Loucy (cell line): ENCODE results near the gene THOC6.

Experiments used
- H2AFZ ChIP-seq: fragments of 200-600 bp; sonication (generic); 2 replicates; pipeline ENCODE4 v1.6.0; 2016; ENCODE audit warnings: antibody characterized with exemption, mild to moderate bottlenecking, low read length, moderate library complexity
- H3F3A ChIP-seq: fragments of 200-600 bp; 2 replicates; pipeline ENCODE4 v1.6.0; 2016; ENCODE audit warnings: antibody characterized with exemption, low read depth, mild to moderate bottlenecking
- H3K27me3 ChIP-seq: fragments of 200-600 bp; sonication (generic); 2 replicates; pipeline ENCODE4 v1.6.1; 2014; ENCODE audit warnings: low read length, mild to moderate bottlenecking; ENCODE audit not compliant: insufficient read depth, poor library complexity, severe bottlenecking
- H3K36me3 ChIP-seq: fragments of 200-600 bp; sonication (generic); 2 replicates; pipeline ENCODE4 v1.6.1; 2016; ENCODE audit warnings: low read length; ENCODE audit not compliant: insufficient read depth
- H3K4me1 ChIP-seq: fragments of 200-600 bp; sonication (generic); 2 replicates; pipeline ENCODE4 v1.5.1; 2014; ENCODE audit warnings: low read length, mild to moderate bottlenecking; ENCODE audit not compliant: insufficient read depth, poor library complexity, severe bottlenecking
- H3K4me2 ChIP-seq: fragments of 200-600 bp; sonication (generic); 2 replicates; pipeline ENCODE4 v1.6.0; 2014; ENCODE audit warnings: antibody characterized with exemption, low read length, low read depth, mild to moderate bottlenecking; ENCODE audit not compliant: poor library complexity, severe bottlenecking
- H3K4me3 ChIP-seq: fragments of 200-600 bp; sonication (generic); 2 replicates; pipeline ENCODE4 v1.5.1; 2014; ENCODE audit warnings: low read length, mild to moderate bottlenecking, mixed read lengths; ENCODE audit not compliant: poor library complexity, severe bottlenecking
- H3K79me2 ChIP-seq: fragments of 200-600 bp; sonication (generic); 2 replicates; pipeline ENCODE4 v1.6.1; 2014; ENCODE audit warnings: low read length; ENCODE audit not compliant: insufficient read depth
- H3K9ac ChIP-seq: fragments of 200-600 bp; sonication (generic); 2 replicates; pipeline ENCODE4 v1.6.0; 2014; ENCODE audit warnings: mild to moderate bottlenecking, low read depth, low read length, moderate library complexity; ENCODE audit not compliant: poor library complexity, severe bottlenecking
- H3K9me2 ChIP-seq: fragments of 200-600 bp; sonication (generic); replicated peaks from 2 replicates; pipeline ENCODE4 v1.6.1; 2016; ENCODE audit warnings: low read depth, low read length, mixed read lengths
- H3K9me3 ChIP-seq: fragments of 200-600 bp; sonication (generic); 2 replicates; pipeline ENCODE4 v1.6.1; 2014; ENCODE audit warnings: mild to moderate bottlenecking, antibody characterized with exemption, low read length, low read depth; ENCODE audit not compliant: insufficient read depth
- H4K20me1 ChIP-seq: fragments of 200-600 bp; sonication (generic); 2 replicates; pipeline ENCODE4 v1.6.0; 2014; ENCODE audit warnings: antibody characterized with exemption, low read length, mild to moderate bottlenecking; ENCODE audit not compliant: insufficient read depth, poor library complexity, severe bottlenecking
- EZH2phosphoT487 ChIP-seq: fragments of 200-600 bp; IDR thresholded peaks from 2 replicates; pipeline ENCODE4 v1.6.1; 2018; ENCODE audit warnings: antibody characterized with exemption, mild to moderate bottlenecking, moderate library complexity, borderline replicate concordance
- TF ChIP-seq, protein P1 (sequence below): fragments of 200-600 bp; sonication (generic); conservative IDR thresholded peaks from 2 replicates; pipeline ENCODE4 v1.5.1; 2014; ENCODE audit warnings: mild to moderate bottlenecking, antibody characterized with exemption, low read length

THOC6 gene

DNA sequence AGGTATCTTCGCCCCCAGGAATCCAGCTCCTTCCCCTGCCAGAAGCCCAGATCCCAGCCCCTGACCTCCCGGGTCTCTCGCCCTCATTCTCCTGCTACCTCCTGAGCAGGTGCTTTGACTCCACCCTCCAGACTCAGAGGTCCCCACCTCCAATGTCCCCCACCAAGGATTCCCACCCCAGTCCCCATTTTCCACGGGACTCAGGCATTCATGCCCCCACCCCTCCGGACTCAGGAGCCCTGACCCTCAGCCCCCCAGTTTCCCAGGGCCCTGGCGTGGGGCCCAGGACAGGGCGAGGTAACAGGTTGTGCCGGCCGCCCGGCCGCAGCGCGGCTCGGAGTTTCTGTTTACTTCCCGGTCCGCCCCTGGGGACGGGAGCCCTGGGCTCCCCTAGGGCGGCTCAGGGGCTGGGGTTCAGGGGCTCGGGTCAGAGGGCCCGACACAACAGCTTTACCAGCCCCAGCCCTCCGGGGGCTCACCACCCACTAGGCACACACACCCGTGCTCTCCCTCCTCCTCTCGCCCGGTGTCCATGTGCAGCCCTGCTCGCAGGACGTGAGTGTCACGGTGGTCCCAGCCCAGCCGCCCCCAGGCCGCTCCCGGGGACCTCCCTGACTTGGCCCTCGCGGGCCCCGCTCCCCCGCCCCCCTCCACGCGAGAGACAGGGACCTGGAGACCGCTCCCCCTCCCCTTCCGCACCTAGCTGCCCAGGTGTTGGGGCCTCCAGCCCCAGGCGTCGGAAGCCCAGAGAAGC is 12.3 kb downstream of the THOC6 start:
- H3K9me2 ChIP-seq = no peaks in the 10 kb centered on the region
- H3K4me1 ChIP-seq = no peaks in the 10 kb centered on the region

DNA sequence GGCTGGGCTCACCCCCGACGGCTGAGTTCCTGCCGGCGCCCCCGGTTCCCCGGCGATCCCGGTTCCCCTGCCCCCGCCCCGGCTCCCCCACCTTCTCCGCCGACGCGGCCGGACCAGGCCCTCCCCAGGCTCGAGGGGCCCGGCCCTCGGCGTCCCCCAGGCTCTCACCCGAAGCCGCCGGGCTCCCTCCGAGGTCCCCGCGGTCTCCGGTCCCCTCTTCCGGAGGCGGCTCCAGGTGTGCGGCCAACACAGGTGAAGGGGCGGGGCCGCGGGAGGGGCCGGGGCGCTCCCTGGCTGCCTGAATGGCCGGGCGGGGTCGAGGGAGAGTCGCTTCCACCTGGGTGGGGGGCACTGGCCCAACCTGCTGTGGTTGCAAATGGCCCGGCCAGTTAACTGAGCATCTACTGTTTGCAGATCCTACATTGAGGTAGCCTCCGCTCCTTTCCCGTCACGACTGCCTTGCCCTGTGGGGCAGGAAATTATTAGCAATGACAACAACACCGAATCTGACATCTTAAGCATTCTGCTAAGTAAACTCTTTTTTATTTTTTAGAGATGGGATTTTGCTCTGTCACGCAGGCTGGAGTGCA is 13.0 kb downstream of the THOC6 start, which contains the start of gene BICDL2:
TSS of gene BICDL2 (minus strand) at position 219 of the 590 bp plus-strand sequence. CDS start 1,448 bp downstream, outside the sequence.
- Histone ChIP-seq H3F3A (no peaks in the 10 kb centered on the region), H3K36me3 (no peaks in the 10 kb centered on the region), H3K4me1 (no peaks in the 10 kb centered on the region), H3K9ac (no peak within 1 kb of the TSS), H3K27me3 (no peaks in the 10 kb centered on the region), H3K79me2 (no peaks in the 10 kb centered on the region), H3K9me2 (no peaks in the 10 kb centered on the region), H2AFZ (no peak within 1 kb of the TSS), H3K4me3 (no peak within 1 kb of the TSS), H4K20me1 (no peaks in the 10 kb centered on the region), H3K4me2 (no peak within 1 kb of the TSS), H3K9me3 (no peaks in the 10 kb centered on the region)
- no peak for TF ChIP-seq EZH2phosphoT487

More for the DNA sequence above, 12.3 kb downstream of the THOC6 start:
- H4K20me1 ChIP-seq = no peaks in the 10 kb centered on the region
- H3K79me2 ChIP-seq = no peaks in the 10 kb centered on the region
- H3K36me3 ChIP-seq = no peaks in the 10 kb centered on the region
- H3K4me3 ChIP-seq = no peak overlapping the region
- H3F3A ChIP-seq = no peaks in the 10 kb centered on the region
- no peak overlapping the region for H3K9ac ChIP-seq
- H2AFZ ChIP-seq = no peak overlapping the region
- no peaks in the 10 kb centered on the region for H3K9me3 ChIP-seq
- no peak overlapping the region for H3K4me2 ChIP-seq
- H3K27me3 ChIP-seq = no peaks in the 10 kb centered on the region
- TF ChIP-seq, protein P1, sequence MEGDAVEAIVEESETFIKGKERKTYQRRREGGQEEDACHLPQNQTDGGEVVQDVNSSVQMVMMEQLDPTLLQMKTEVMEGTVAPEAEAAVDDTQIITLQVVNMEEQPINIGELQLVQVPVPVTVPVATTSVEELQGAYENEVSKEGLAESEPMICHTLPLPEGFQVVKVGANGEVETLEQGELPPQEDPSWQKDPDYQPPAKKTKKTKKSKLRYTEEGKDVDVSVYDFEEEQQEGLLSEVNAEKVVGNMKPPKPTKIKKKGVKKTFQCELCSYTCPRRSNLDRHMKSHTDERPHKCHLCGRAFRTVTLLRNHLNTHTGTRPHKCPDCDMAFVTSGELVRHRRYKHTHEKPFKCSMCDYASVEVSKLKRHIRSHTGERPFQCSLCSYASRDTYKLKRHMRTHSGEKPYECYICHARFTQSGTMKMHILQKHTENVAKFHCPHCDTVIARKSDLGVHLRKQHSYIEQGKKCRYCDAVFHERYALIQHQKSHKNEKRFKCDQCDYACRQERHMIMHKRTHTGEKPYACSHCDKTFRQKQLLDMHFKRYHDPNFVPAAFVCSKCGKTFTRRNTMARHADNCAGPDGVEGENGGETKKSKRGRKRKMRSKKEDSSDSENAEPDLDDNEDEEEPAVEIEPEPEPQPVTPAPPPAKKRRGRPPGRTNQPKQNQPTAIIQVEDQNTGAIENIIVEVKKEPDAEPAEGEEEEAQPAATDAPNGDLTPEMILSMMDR = no peak
- TF ChIP-seq EZH2phosphoT487 = no peak

GRCh38 chr16:3038256-3038655 is 14.4 kb downstream of the THOC6 start:
- Histone ChIP-seq H3K79me2 (no peaks in the 10 kb centered on the region), H3F3A (no peaks in the 10 kb centered on the region), H3K9ac (no peak overlapping the region), H3K9me2 (no peaks in the 10 kb centered on the region), H3K4me3 (no peak overlapping the region), H2AFZ (no peak overlapping the region), H3K4me2 (no peak overlapping the region), H4K20me1 (no peaks in the 10 kb centered on the region), H3K4me1 (no peaks in the 10 kb centered on the region), H3K9me3 (no peaks in the 10 kb centered on the region), H3K36me3 (no peaks in the 10 kb centered on the region), H3K27me3 (no peaks in the 10 kb centered on the region)
- TF ChIP-seq, protein P1 = no peak
- no peak for TF ChIP-seq EZH2phosphoT487
